Stimulated activated memory B cell treated with anti-CD40 and anti-IgM and Interleukin-4, amounts not matched to agents 10 μg/mL and 1 μg/mL and 100 μg/mL, for 72 hours (primary cell): ENCODE data around the gene ADCY3.

Experiments
- ATAC-seq: fragments of 150-1000 bp; cut with Tn5 transposase; 2 replicates; pipeline ENCODE4 v1.10.0; 2021
- H3K27ac Mint-ChIP-seq: one replicate; pipeline ENCODE4 v1.8.0; 2022; ENCODE audit warnings: mild to moderate bottlenecking, mixed read lengths
- H3K27me3 Mint-ChIP-seq: one replicate; pipeline ENCODE4 v1.8.0; 2022; ENCODE audit warnings: mixed read lengths
- H3K36me3 Mint-ChIP-seq: one replicate; pipeline ENCODE4 v1.8.0; 2022; ENCODE audit warnings: mixed read lengths
- H3K4me1 Mint-ChIP-seq: one replicate; pipeline ENCODE4 v1.8.0; 2022; ENCODE audit warnings: mixed read lengths
- H3K4me3 Mint-ChIP-seq: one replicate; pipeline ENCODE4 v1.8.0; 2022; ENCODE audit warnings: mild to moderate bottlenecking, moderate library complexity, mixed read lengths
- H3K9me3 Mint-ChIP-seq: one replicate; pipeline ENCODE4 v1.8.0; 2022; ENCODE audit warnings: mixed read lengths

The ADCY3 gene

DNA sequence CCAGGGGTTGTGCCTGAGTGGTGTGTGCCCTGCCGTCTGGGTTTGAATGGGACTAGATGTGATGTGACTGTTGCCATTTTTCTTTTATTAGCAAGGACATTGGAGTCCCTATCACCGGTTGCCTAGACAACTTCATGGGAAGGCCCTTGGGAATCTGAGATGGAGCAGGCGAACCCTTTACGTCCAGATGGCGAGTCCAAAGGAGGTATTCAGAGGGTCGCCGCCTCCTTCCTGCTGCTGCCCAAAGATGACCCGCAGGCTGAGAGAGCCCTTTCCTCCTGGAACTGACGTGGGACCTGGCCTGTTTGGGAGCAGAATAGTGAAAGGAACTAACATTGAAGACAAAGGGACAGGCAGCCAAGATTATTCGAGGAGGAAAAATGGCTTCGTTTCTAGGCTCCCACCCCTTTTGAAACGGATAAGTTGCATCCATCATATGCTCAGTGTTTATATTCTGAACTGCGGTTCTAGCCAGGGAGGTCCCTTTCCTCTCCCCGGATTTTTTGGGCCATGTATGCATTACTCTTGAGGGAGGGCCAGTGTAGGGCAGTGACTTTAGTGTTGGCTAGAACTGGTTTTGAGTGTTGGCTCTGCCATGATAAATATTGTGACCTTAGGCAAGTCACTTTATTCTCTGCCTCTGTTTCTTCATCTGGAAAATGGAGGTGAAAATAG is 126.1 kb downstream of the ADCY3 start:
- H3K27me3 Mint-ChIP-seq: no peaks in the 10 kb centered on the region
- H3K4me3 Mint-ChIP-seq: peak overlapping the region; percentile 95
- no peak for ATAC-seq
- H3K9me3 Mint-ChIP-seq: no peaks in the 10 kb centered on the region
- H3K36me3 Mint-ChIP-seq: peaks cover 34% of the 10 kb centered on the region
- peaks cover 21% of the 10 kb centered on the region for H3K4me1 Mint-ChIP-seq
- peak overlapping the region; percentile 98 for H3K27ac Mint-ChIP-seq

DNA sequence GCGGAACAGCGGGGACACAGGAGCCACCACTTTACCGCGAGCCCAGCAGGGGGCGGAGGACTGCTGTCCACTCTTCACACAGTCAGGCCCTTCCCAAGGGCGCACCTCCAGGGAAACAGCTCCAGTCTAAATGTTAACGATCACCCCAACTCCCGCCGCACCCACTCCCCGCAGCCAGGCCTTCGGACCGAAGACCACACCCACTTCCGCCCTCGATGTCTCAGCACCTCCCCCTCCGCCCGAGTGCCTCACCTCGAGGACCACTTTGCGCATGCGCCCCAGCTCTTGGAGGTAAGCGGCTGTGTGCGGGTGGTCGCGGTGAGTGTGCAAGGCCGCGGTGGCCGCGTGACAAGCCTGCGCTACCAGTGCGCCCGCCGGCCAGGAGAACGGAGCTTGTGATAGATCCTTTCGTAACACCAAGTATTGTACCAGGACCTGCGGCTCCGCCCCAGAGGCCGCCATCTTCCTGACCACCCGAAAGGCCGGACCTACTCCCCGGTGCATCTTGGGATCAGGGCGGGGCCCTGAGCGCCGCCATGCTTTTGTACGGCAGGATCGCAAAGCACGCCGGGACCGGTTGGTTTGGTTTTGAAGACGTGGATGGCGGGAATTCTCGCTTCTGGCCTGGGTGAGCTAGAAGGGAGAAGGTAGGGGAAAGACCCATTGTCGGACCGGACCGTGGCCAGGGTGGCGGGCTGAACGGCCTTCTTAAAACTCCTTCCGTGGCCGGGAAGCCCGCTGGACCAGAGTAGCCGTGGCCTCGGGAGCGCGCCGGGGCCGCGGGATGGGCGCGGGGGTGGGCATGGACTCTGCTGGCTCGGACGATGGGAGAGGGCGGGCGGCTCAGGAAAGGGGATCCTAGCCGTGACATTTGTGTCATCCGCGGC is 126.9 kb downstream of the ADCY3 start, which contains the start of the genes CENPO and PTRHD1:
CENPO (plus strand) TSS at position 552 of the 887 bp plus-strand sequence. CDS start 495 bp downstream, outside the sequence.
PTRHD1 (minus strand) TSS at position 518 of the 887 bp plus-strand sequence; CDS start at position 504, 14 bp downstream.
- Mint-ChIP-seq H3K27ac (peak within 1 kb of the TSS; percentile 98), H3K36me3 (peaks cover 30% of the 10 kb centered on the region), H3K4me3 (peak within 1 kb of the TSS; percentile 95), H3K4me1 (peaks cover 21% of the 10 kb centered on the region), H3K9me3 (no peaks in the 10 kb centered on the region), H3K27me3 (no peaks in the 10 kb centered on the region)
- peak; percentile 99 for ATAC-seq

DNA sequence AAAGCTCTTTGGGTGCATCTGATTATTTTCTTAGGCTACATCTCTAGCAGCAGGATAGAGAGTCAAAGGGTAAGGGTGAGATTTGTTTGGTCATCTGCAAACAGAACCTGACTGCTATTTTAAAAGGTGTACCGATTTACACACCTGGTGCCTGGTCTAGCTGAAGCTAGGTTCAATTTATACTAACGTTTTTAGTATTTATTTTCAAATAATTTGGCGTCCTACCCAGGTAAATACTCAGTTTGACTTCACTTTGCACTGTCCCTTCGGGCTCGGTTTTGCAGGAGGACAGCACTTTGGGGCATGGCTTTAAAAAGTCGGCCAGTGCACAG is 127.5 kb downstream of the ADCY3 start:
- Mint-ChIP-seq H3K4me3 (peak overlapping the region; percentile 95), H3K27ac (peak overlapping the region; percentile 98), H3K36me3 (peaks cover 24% of the 10 kb centered on the region), H3K9me3 (no peaks in the 10 kb centered on the region), H3K27me3 (no peaks in the 10 kb centered on the region), H3K4me1 (peaks cover 21% of the 10 kb centered on the region)
- ATAC-seq: no peak

DNA sequence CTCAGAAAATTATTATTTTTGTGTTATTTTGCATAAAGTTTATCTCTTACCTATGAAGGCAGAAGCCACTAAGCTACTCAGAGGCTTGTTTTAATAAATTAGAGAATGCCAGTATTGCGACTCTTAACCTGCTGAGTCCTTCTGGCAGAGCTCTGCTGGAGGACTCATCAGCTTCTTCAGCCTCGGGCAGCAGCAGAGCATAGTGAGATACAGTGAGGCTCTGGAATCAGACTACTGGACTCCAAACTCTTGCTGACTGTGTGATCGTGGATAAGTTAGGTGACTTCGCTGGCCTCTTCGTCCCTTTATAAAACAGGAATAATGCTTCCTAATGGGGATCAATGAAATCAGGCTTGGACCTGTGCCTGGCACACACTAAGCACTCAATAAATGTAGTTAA is 128.6 kb downstream of the ADCY3 start:
- no peaks in the 10 kb centered on the region for H3K27me3 Mint-ChIP-seq
- no peak overlapping the region for H3K4me3 Mint-ChIP-seq
- peaks cover 14% of the 10 kb centered on the region for H3K36me3 Mint-ChIP-seq
- ATAC-seq: no peak
- H3K9me3 Mint-ChIP-seq: no peaks in the 10 kb centered on the region
- H3K27ac Mint-ChIP-seq: no peak overlapping the region
- peaks cover 21% of the 10 kb centered on the region for H3K4me1 Mint-ChIP-seq

DNA sequence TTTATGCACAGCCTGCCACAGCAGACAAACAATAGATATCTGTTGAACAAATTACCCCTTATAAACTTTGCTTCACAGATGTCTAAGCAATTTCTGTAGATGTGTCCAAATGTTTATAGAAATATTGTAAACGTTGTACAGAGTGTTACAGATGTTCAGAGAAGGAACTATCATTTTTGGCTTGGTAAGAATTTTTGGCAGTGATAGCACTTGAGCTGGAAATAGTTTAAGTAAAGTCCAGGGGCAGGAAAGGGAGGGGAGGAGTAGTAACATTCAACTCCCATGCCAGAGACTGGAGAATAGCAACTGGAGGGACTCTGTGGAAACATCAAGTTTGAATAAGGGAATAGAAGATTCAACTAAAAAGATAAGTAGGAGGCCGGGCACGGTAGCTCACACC is 131.2 kb downstream of the ADCY3 start:
- no peak for ATAC-seq
- Mint-ChIP-seq H3K27me3 (no peaks in the 10 kb centered on the region), H3K9me3 (no peaks in the 10 kb centered on the region), H3K4me3 (no peak overlapping the region), H3K36me3 (peaks cover 13% of the 10 kb centered on the region), H3K27ac (no peak overlapping the region), H3K4me1 (peaks cover 29% of the 10 kb centered on the region)

DNA sequence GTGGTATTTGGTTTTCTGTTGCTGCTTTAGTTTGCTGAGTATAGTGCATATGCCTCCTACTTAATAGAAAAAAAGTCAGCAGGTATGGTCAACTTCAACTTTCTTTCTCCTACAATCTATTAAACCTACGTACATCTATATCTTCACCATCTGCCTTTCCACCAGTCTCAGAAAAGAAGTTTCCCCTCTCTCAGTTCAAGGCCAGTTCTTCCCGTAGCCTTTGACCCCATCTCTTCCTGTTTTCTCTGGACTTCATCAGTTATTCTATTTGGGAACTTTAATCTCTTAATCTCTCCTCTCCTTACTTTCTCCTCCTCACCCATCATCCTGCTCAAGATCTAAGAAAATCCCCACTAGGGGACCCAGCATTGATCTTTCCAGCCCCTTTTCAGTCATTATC is 132.5 kb downstream of the ADCY3 start:
- no peaks in the 10 kb centered on the region for H3K27me3 Mint-ChIP-seq
- H3K4me1 Mint-ChIP-seq: peaks cover 24% of the 10 kb centered on the region
- H3K9me3 Mint-ChIP-seq: no peaks in the 10 kb centered on the region
- peaks cover 13% of the 10 kb centered on the region for H3K36me3 Mint-ChIP-seq
- no peak for ATAC-seq
- H3K4me3 Mint-ChIP-seq: no peak overlapping the region
- peak overlapping the region; percentile 29 for H3K27ac Mint-ChIP-seq

DNA sequence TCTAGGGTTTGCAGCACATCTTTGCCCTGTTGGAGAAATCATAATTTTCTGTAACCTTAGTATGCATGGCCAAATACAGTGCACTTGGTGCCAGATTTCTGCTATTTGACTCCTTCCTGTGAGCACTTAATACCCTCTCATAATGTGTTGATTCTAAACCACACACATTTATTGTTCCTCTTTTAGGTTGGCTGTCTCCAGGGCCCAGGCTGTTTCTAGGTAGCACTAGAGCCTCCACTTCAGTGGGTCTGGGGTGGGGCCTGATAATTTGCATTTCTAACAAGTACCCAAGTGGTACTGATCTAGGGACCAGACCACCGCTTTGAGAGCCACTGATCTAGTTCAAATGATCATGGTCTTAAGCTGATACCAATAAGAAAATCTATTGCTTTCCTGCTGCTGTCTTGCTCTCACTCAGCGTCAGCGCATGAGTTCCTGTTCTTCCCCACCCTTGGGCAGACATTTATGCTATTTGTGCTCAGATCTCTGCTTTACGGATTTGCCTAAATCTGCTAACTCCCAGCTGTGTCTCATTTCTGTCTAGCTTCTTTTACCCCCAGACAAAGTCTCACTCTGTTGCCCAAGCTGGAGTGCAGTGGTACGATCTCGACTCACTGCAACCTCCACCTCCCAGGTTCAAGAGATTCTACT is 134.2 kb downstream of the ADCY3 start:
- Mint-ChIP-seq H3K4me1 (peaks cover 14% of the 10 kb centered on the region), H3K9me3 (no peaks in the 10 kb centered on the region), H3K36me3 (peaks cover 13% of the 10 kb centered on the region), H3K4me3 (peak overlapping the region; percentile 55), H3K27me3 (no peaks in the 10 kb centered on the region), H3K27ac (peak overlapping the region; percentile 78)
- peak; percentile 100 for ATAC-seq

DNA sequence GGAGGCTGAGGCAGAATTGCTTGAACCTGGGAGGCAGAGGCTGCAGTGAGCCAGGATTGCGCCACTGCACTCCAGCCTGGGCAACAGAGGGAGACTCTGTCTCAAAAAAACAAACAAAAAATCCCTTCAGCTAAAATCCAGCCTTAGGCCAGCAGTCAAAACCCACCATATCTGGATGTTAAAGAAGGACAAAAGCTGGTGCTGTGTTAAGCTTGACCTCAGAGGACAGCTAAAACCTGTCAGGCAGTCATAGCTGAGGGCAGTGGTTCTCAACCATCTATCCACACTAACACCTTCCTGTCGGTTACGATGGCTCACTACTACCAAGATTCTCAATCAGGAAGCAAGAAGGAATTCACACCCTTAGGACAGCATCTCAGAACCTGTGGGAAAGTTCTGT is 136.4 kb downstream of the ADCY3 start:
- no peak for ATAC-seq
- H3K4me3 Mint-ChIP-seq: no peak overlapping the region
- H3K9me3 Mint-ChIP-seq: no peaks in the 10 kb centered on the region
- no peak overlapping the region for H3K27ac Mint-ChIP-seq
- H3K27me3 Mint-ChIP-seq: no peaks in the 10 kb centered on the region
- H3K4me1 Mint-ChIP-seq: peaks cover 14% of the 10 kb centered on the region
- H3K36me3 Mint-ChIP-seq: peaks cover under 1% of the 10 kb centered on the region

DNA sequence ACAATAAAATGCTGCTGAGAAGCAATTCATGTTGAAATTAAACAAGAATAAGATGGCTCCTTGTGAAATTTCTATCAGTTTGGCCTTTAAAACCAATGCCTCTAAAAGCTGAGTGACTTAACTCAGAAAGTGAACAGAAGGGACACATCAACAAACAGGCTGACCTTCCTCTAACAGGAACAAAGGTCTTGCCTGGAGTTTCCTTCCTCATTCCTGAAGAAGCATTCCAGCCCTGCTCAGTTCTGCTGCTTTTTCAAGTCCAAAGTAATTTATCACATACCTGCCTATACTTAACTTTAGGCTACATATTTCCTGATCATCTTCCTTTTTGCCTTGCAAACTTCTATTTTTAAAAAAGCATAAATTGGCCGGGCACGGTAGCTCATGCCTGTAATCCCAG is 140.9 kb downstream of the ADCY3 start:
- Mint-ChIP-seq H3K4me3 (no peak overlapping the region), H3K36me3 (no peaks in the 10 kb centered on the region), H3K9me3 (no peaks in the 10 kb centered on the region), H3K27ac (no peak overlapping the region), H3K4me1 (no peaks in the 10 kb centered on the region), H3K27me3 (no peaks in the 10 kb centered on the region)
- ATAC-seq: no peak

DNA sequence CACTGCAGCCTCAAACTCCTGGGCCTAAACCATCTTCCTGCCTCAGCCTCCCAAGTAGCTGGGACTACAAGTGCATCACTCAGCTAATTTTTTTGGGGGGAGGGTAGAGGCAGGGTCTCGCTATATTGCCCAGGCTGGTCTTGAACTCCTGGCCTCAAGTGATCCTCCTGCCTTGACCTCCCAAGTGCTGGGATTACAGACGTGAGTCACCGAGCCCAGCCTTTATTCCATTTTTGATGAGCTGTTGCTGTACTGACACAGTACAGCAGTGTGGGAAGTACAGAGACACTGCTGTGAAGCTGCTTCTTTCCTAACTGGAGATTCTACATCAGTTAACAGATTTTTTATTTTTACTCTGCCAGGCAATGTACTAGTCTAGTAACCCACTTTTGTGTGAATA is 145.7 kb downstream of the ADCY3 start:
- Mint-ChIP-seq H3K36me3 (peaks cover 10% of the 10 kb centered on the region), H3K27ac (no peak overlapping the region), H3K4me1 (no peaks in the 10 kb centered on the region), H3K27me3 (no peaks in the 10 kb centered on the region), H3K9me3 (no peaks in the 10 kb centered on the region), H3K4me3 (no peak overlapping the region)
- ATAC-seq: no peak

DNA sequence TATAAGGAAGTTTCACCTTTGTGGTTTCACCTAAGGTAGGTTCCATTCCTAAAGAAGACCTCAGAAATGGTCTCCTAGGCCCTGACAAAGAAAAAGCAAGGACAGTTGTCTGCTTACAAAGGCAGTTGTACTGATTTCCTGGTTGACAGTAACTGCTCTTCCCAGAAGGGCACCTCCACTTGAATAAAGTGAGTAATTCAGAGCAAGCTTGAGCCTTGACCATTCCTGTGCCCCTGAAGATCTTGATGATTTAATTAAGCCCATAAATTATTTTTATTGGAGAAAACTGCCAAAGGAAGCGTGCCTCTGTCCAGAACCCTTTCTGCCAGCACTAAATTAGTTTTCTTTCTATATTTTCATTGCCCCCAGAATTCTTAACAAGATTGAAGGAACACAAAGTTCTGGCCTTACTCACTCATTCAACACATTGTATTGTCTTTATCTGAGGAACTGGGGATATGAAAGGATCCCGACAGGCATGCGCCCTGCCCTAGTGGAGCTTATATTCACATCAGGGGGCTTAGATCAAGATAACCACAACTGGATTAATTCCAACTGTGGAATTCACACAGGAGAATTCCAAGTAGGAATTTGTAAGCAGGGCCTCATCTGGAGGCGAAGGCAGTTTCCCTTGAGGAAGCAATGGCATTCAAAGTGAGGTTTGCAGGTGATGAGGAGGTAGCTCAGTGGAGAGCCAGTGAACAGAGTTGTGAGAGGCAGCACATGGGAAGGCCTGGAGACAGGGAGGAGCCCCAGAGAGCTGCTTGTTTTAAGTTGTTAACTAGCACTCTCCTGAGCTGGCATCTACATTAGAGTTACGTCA is 148.1 kb downstream of the ADCY3 start:
- no peaks in the 10 kb centered on the region for H3K4me1 Mint-ChIP-seq
- H3K27me3 Mint-ChIP-seq: no peaks in the 10 kb centered on the region
- peaks cover 10% of the 10 kb centered on the region for H3K36me3 Mint-ChIP-seq
- no peak overlapping the region for H3K27ac Mint-ChIP-seq
- no peaks in the 10 kb centered on the region for H3K9me3 Mint-ChIP-seq
- no peak for ATAC-seq
- no peak overlapping the region for H3K4me3 Mint-ChIP-seq

DNA sequence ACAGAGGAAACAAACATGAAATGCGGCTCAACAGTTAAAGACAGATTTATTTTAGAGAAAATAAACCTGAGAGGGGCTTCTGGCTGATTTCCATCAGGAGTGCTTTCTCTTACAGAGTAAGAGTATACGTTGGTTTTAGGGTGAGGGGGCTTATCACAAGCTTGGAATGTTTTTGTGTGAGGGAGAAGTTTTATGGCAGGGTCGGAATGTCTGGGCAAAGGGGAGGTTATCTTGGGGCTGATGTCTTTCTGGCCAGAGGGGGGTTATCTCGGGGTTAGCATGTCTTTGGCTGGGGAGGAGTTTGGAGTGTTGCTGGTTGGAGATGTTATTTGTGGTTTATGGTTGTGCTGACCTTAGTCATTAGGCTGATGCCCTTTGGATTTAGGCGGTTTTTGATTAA is 149.0 kb downstream of the ADCY3 start:
- H3K4me3 Mint-ChIP-seq: no peak overlapping the region
- H3K36me3 Mint-ChIP-seq: peaks cover 18% of the 10 kb centered on the region
- no peaks in the 10 kb centered on the region for H3K27me3 Mint-ChIP-seq
- H3K9me3 Mint-ChIP-seq: no peaks in the 10 kb centered on the region
- no peak for ATAC-seq
- no peak overlapping the region for H3K27ac Mint-ChIP-seq
- no peaks in the 10 kb centered on the region for H3K4me1 Mint-ChIP-seq
